ENCODE data around the gene STIM1.
"Not testable (repeated sequence)": the region's sequence is repeated elsewhere in the genome, so short reads cannot be mapped to it uniquely, and the experiment has no call there.

Gene STIM1

DNA sequence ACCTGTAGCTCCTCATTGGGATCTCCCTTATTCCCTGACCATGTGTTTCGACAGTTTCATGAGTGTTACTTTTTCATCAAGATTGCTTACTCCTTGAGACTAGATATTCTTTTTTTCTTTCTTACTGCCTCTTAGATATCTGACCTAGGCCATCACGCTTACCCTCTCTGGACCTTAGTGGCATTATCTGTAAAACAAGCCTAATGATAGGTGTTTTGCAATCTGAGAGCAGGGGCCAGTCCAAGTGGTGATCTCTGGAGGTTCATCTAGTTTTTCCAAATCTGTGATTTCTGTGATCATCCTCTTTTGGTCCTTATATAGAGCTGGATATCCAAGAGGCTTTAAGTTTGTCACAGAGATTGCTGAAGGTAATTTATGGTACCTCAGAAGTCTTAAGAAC is 34.5 kb downstream of the STIM1 start:
- no peak for DNase-seq

GRCh38 chr11:3890806-3891205 is 35.3 kb downstream of the STIM1 start:
- DNase-seq = no peak

- no peak for DNase-seq
Observed at GRCh38 chr11:3891751-3892150, 36.3 kb downstream of the STIM1 start.

- DNase-seq = no peak
Observed at GRCh38 chr11:3892156-3892555, 36.7 kb downstream of the STIM1 start.

DNA sequence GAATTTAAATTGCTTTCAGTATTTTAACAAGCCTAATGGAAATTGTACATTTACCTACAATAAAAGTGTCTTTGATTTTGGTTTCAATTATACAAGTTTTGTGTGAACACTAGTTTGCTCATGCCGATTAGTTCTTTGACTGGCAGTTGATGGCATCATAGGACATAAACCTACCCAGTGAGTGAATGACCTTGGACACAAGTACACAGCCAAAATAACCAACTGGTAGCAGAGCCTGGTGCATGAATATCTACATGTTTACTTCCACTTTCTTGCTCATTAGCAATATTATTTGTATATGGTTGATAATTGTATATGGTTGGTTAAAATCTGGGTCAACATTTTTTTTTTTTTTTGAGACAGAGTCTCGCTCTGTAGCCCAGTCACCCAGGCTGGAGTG is 37.8 kb downstream of the STIM1 start:
- DNase-seq = no peak

DNA sequence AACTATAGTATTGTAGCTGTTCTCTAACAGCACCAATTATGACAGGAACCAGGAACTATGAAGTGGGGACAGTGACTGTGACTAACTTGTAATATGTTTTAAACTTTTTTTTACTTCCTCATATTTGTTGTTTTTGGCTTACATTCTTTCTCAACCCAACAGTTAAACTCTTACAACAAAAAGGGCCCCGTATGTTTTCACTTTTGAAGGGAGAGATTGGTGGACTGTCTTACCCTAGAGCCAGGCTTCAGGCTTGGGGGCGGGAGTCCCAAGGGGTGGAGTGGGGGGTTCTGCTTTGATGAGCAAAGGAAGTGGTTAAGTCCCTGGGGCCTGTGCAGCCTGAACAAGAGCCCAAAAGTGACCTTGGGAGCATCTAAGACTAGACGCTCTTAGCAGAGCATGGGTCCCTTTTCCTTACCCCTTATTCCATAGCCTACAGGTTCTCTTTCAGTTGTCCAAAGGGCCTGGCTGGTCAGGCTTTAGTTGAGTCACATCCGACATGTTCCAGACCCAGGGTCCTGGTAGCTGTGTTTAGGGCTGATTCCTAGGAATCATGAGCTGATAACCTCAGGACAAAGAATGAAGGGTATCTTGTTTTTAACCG is 38.8 kb downstream of the STIM1 start:
- DNase-seq = no peak

- DNase-seq = no peak
Observed at GRCh38 chr11:3896644-3897043, 41.2 kb downstream of the STIM1 start.

DNA sequence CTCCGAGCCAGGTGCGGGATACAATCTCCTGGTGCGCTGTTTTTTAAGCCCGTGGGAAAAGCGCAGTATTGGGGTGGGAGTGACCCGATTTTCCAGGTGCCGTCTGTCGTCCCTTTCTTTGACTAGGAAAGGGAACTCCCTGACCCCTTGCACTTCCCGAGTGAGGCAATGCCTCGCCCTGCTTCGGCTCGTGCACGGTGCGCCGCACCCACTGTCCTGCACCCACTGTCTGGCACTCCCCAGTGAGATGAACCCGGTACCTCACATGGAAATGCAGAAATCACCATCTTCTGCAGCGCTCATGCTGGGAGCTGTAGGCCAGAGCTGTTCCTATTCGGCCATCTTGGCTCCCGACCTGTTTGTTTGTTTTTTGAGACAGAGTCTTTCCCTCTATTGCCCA is 44.8 kb downstream of the STIM1 start:
- not testable (repeated sequence) for DNase-seq

- no peak for DNase-seq
Observed at GRCh38 chr11:3901249-3902025, 46.0 kb downstream of the STIM1 start.

- no peak for DNase-seq
Observed at GRCh38 chr11:3902441-3902840, 47.0 kb downstream of the STIM1 start.

DNA sequence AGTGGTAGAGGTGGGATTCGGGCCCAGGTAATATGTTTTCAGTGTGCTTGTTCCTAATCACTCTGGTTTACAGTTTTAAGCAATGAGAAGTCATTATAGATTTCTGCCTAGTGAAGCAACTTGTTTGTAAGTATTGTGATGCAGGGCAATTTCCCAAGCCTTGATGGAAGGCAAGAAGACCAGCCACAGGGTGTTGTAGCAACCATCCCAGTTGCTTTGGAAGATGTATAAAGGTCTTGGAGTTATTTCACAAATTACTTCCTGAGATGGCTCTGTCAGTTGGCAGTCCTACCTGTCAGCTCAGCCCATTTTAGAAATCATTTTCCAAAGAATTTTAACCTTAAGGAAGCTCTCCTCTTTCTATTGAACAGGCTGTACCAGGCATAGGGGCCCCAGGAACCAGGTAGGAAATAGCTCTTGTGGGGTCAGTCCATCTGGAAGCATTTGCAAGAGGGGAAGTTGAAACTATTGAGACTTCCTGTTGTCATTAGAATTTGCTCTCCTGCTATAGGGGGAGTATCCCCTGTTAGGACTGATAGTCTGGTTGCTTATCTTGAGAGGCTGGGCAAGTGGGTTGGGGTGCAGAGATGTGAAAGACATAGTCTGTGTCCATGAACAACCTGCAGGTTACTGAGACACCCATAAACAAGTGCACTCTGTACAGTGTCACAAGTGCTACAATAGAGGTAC is 47.9 kb downstream of the STIM1 start:
- no peak for DNase-seq

- no peak for DNase-seq
Observed at GRCh38 chr11:3904228-3904627, 48.8 kb downstream of the STIM1 start.

DNA sequence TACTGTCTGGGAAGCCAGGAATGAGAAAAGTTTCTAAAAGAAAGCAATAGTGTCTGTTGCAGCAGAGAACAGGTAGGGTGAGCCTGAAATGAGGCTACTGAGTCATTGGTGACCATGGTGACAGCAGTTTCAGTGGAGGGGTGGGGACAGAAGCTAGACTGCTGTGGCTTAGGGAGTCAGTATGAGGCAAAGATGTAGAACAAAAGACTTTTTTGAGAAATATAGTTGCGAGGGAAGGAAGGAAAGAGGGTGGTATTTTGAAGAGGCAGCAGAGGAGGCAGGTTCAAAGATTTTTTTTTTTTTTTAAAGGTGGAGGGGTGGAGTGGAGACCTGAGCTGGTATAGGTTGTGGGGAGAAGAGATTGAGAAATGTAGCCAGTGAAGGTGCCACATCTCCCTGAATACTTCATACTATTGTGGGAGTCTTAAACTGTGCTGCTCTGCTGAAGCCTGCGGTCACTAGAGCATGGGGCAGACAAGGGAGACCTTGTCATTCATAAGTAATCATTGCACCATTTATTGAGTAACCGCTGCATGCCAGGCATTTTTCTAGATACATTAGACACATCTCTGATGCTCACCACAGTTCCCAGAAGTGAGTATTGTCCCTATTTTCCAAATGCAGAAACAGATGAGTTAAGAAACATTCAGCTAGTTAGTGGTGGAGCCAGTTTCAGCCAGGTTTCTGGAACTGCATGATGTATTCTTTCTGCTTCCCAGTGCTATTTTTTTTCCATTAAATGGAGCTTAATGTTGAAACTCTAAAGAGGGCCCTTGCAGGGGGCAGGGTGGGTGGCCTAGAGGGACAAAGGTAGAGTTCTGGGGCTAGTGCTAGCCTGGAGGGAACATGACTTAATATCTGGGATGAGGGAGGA is 49.9 kb downstream of the STIM1 start:
- DNase-seq = peak; percentile 68

- no peak for DNase-seq
Observed at GRCh38 chr11:3906166-3906565, 50.7 kb downstream of the STIM1 start.

DNA sequence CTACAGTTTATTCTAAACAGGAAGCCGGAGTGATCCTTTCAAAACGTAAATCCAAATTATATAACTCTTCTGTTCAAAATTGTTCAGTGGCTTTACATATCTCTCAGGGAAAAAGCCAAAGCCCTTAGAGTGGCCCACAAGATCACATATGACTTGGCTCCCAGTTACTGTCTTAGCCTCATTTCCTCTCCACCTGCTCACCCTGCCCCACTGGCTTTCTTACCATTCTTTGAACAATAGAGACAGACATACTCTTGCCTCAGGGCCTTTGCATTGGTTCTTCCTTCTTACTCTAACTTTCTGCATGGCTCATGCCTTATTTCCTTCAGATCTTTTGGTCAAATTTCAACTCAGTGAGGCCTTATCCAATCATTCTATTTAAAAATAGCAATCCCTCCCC is 52.1 kb downstream of the STIM1 start:
- no peak for DNase-seq

GRCh38 chr11:3909901-3910300 is 54.4 kb downstream of the STIM1 start:
- no peak for DNase-seq

GRCh38 chr11:3911908-3912505 is 56.5 kb downstream of the STIM1 start:
- DNase-seq = no peak

DNA sequence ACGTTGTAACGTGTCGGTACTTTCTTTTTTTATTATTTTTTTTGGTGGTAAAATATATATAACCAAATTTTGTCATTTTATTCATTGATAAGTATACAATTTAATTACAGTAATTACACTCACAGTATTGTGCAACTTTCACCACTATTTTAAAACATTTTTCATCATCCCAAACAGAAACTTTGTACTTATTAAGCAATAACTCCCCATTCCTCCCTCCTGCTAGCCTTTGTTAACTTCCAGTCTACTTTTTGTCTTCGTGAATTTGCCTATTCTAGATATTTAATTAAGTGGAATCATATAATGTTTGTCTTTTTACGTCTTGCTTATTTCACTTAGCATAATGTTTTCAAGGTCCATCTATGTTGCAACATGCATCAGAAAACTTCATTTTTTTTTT is 58.5 kb downstream of the STIM1 start:
- DNase-seq = no peak

DNA sequence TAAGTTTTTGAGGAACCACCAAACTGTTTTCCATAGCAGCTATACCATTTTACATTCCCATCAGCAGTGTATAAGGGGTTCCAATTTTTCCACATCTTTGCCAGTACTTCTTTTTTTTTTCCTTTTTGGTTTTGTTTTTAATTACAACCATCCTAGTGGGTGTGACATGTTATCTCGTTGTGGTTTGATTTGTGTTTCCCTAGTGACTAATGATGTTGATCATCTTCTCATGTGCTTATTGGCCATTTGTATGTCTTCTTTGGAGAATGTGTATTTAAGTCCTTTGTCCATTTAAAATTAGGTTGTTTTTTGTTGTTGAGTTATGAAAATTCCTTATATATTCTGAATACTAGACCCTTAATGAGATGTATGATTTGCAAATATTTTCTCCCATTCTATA is 59.3 kb downstream of the STIM1 start:
- DNase-seq = no peak

GRCh38 chr11:3916962-3917361 is 61.5 kb downstream of the STIM1 start:
- peak; percentile 16 for DNase-seq

DNA sequence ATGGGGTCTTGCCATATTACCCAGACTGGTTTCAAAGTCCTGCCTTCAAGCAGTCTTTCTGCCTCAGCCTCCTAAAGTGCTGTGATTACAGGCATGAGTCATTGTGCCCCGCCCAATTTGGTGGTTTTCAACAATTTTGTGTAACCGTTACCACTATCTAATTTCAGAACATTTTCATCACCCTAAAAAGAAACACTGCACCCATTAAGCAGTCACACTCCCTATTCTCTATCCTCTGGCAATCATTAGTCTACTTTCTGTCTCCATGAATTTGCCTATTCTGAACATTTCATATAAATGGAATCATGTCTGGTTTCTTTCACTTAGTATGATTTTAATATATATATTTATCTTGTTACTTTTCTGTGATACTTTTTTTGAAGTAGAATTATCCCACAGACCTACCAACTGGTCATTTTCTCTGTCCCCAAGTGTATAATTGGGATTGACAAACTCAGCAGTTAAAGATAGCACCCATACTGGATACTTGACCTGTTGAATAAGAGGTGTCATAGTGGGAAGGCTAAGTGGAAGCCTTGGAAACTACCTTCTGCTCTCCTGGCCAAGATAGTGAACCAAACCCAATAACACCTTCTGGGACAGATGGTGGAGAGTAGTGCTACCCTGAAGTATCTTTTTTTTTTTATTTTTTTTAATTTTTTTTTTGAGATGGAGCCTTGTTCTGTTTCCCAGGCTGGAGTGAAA is 64.8 kb downstream of the STIM1 start:
- DNase-seq = peak; percentile 72

GRCh38 chr11:3922056-3922455 is 66.6 kb downstream of the STIM1 start:
- DNase-seq = no peak
